Measurements from ENCODE around the gene ATG9A.
"Not testable (repeated sequence)": the region's sequence is repeated elsewhere in the genome, so short reads cannot be mapped to it uniquely, and the experiment has no call there.

Gene ATG9A

DNA sequence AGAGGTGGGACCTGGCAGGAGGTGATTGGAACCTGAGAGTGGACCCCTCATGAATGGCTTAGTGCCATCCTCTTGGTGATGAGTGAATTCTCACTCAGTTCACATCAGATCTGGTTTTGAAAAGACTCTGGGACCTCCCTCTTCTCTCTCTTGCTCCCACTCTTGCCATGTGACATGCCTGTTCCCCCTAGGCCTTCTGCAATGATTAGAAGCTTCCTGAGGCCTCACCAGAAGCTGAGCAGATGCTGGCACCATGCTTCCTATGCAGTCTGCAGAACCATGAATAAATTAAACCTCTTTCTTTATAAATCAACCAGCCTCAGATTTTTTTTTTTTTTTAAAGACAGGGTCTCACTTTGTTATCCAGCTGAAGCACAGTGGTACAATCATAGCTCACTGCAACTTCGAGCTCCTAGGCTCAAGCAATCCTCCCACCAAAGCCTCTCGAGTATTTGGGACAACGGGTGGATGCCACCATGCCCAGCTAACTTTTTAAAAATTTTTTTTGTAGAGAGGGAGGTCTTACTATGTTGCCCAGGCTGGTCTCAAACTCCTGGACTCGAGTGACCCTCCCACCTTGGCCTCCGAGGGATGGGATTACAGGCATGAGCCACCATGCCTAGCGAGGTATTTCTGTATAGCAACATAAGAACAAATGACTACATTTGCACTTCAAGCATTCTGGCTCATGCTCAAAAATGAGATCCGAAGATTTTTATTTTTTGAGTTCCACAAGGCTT is 24.8 kb downstream of the ATG9A start:
- no peak for DNase-seq

DNA sequence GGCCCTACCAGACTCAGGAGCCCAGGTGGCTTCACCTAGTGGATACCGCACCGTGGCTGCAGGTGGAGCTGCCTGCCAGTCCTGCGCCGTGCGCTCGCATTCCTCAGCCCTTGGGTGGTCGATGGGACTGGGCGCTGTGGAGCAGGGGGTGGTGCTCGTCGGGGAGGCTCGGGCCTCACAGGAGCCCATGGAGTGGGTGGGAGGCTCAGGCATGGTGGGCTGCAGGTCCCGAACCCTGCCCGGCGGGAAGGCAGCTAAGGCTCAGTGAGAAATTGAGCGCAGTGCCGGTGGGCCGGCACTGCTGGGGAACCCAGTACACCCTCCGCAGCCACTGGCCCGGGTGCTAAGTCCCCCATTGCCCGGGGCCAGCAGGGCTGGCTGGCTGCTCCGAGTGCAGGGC is 28.1 kb downstream of the ATG9A start:
- not testable (repeated sequence) for DNase-seq

DNA sequence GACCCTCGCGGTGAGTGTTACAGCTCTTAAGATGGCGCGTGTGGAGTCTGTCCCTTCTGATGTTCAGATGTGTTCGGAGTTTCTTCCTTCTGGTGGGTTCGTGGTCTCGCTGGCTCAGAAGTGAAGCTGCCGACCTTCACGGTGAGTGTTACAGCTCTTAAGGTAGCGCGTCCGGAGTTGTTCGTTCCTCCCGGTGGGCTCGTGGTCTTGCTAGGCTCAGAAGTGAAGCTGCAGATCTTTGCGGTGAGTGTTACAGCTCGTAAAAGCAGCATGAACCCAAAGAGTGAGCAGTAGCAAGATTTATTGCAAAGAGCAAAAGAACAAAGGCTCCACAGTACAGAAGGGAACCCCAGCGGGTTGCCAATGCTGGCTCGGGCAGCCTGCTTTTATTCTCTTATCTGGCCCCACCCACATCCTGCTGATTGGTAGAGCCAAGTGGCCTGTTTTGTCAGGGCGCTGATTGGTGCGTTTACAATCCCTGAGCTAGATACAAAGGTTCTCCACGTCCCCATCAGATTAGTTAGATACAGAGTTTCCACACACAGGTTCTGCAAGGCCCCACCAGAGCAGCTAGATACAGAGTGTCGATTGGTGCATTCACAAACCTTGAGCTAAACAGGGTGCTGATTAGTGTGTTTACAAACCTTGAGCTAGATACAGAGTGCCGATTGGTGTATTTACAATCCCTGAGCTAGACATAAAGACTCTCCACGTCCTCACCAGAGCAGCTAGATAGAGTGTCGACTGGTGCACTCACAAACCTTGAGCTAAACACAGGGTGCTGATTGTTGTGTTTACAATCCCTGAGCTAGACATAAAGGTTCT is 28.7 kb downstream of the ATG9A start:
- not testable (repeated sequence) for DNase-seq

DNA sequence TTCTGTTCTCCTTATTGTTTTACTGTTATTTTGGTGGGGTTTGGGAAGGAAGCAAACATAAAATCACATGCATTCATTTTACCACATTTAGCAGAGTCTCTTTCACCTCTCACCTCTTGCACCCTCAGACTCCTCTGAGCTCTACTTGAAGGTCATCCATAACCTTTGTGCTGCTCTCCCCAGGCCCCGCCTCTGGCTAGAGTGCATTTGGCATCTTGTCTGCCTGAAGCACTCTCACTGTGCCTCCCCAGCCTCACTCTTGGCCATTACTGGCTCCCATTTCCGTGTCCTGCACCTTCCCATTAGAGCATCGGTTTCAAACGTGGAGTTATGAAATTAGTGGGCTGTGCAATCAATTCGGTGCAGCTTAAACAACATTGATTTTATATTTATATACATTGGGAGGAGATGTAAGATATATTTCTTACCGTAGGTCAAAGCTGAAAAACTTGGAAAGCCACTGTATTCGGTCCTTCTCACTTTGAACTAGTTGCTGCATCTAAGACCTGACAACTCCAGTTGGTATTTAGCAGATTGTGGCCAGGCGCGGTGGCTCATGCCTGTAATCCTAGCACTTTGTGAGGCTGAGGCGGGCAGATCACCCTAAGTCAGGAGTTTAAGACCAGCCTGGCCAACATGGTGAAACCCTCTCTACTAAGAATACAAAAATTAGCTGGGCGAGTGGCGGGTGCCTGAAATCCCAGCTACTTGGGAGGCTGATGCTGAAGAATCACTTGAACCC is 29.8 kb downstream of the ATG9A start:
- DNase-seq, result no peak

DNA sequence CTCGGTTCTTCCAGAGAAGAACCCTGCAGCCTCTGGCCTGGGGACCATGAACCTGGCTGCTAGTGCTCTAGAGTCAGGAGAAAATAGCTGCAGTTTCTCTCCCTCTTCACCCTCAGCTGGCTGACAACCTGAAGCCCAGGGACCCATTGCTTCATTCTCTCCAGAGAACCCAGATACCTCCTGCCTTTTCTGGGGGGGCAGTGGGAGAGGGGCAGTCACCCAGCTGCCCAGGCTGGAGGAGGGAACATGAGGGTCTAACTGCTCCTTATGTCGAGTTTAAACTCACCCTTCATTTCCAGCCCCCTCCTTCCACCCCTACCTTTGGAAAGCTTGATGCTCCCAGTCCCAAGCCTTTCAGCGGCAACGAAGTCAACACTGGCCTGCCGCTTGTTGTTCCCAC is 30.5 kb downstream of the ATG9A start:
- DNase-seq, result no peak

DNA sequence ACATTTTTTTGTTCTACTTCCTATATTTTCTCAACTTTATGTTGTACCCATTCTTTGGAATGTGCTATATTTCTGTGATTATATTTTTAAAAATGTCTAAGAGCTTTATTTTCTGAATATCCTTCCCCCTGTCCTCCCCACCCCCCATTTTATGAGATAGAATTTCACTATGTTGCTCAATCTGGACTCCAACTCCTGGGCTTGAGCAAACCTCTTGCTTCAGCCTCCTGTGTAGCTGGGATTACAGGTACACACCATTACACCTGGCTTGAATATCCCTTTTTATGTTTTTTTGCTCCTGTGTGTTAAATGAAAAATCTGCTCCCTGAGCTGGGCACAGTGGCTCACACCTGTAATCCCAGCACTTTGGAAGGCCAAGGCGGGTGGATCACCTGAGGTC is 32.0 kb downstream of the ATG9A start:
- no peak for DNase-seq

DNA sequence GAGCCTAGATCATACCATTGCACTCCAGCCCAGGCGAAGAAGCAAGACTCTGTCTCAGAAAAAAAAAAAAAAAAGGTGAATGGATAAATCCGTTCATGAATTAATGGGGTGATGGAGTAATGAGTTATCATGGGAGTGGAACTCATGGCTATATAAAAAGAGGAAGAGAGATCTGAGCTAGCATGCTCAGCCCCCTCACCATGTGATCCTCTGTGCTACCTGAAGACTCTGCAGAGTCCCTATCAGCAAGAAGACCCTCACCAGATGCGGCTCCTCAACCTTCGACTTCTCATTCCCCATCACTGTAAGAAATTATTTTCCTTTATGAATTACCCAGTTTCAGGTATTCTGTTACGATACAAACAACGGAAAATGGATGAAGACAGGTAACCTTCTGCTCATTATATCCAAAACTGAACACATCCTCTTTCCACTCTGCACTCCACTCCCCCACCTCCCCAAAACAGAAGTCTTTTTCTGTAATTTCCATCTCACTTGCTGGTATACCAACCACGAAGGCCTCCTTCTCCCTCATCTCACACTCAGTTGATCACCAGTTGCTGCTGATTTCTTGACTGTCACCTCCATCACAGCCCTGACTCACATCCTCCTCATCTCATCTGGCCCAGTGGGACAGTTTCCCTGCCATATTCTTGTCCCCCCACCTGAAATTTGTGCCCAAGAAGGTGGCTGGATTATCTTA is 42.5 kb downstream of the ATG9A start:
- no peak for DNase-seq

DNA sequence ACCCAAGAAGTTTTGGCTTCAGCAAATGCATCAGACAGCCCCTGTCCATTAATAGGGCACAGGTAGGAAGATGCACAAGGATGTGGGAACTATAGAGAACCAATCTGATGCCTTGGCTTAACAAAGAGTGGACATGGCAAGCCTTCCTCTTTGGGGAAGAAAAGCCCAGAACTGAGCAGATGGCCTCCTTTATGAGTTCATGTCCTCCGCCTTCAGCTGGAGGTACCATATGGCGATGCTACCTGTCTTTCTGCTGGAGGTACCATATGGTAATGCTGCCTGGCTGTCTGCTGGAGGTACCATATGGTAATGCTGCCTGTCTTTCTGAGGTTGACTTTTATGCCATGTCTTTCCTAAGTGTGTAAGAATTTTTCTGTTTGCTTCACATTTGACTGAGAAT is 45.3 kb downstream of the ATG9A start:
- DNase-seq, result no peak

DNA sequence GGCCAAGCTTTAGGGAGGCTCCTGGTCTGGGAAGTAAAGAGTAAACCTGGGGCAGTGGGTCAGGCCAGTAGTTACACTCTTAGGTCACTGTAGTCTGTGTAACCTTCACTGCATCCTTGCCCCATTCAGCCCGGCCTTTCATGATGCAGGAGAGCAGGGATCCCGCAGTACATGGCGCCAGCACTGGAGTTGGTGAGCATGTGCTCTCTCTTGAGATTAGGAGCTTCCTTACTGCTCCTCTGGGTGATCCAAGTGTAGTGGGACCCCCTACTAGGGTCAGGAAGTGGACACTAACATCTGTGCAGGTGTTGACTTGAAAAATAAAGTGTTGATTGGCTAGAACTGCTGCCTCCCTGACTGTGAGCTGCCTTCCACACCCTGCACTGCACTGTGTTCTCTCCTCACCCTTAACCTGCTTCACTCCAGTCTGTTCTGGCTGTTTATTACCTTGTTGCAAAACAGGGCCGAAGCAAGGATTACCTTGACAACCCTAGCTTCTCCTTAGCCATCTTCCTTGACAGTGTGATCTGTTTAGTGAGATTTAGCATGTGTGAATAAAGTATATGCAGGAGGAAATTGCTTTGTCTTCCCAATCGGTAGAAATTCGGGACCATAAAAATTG is 46.2 kb downstream of the ATG9A start:
- DNase-seq, result no peak

DNA sequence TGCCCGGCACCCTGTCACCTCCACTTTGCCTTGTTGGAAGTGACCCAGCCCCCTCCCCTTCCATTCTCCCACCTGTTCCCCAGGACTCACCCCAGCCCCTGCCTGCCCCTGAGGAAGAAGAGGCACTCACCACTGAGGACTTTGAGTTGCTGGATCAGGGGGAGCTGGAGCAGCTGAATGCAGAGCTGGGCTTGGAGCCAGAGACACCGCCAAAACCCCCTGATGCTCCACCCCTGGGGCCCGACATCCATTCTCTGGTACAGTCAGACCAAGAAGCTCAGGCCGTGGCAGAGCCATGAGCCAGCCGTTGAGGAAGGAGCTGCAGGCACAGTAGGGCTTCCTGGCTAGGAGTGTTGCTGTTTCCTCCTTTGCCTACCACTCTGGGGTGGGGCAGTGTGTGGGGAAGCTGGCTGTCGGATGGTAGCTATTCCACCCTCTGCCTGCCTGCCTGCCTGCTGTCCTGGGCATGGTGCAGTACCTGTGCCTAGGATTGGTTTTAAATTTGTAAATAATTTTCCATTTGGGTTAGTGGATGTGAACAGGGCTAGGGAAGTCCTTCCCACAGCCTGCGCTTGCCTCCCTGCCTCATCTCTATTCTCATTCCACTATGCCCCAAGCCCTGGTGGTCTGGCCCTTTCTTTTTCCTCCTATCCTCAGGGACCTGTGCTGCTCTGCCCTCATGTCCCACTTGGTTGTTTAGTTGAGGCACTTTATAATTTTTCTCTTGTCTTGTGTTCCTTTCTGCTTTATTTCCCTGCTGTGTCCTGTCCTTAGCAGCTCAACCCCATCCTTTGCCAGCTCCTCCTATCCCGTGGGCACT is 46.9 kb downstream of the ATG9A start:
- DNase-seq, result no peak

DNA sequence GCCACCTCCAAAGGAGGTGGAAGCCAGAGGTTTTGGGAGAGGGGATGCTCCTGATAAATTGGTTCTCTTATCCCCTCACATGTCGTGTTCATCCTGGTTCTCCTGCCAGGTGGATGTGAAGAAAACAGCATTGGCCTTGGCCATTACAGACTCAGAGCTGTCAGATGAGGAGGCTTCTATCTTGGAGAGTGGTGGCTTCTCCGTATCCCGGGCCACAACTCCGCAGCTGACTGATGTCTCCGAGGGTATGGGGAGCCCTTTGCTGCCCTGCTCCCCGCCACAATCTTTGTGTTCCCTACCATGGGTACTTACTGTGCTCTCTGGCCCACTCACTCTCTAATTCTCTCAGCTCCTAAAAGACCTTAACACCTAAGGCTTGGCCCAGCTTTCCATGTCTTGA is 47.9 kb downstream of the ATG9A start:
- DNase-seq, result no peak

DNA sequence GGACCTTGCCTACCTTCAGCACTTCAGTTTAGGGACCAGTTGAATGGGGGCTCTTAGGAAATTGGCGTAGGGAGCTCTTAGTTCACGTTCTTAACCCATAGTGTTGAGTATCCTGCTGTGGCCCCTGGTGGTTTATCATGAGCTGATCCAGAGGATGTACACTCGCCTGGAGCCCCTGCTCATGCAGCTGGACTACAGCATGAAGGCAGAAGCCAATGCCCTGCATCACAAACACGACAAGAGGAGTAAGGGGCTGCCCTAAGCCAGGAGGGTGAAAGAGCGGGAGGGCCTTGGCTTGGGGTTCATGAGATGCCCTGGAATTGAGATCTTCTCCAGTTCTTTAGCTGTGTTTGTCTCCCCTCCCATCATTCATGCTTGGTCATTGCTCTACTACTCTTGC is 48.5 kb downstream of the ATG9A start:
- no peak for DNase-seq

DNA sequence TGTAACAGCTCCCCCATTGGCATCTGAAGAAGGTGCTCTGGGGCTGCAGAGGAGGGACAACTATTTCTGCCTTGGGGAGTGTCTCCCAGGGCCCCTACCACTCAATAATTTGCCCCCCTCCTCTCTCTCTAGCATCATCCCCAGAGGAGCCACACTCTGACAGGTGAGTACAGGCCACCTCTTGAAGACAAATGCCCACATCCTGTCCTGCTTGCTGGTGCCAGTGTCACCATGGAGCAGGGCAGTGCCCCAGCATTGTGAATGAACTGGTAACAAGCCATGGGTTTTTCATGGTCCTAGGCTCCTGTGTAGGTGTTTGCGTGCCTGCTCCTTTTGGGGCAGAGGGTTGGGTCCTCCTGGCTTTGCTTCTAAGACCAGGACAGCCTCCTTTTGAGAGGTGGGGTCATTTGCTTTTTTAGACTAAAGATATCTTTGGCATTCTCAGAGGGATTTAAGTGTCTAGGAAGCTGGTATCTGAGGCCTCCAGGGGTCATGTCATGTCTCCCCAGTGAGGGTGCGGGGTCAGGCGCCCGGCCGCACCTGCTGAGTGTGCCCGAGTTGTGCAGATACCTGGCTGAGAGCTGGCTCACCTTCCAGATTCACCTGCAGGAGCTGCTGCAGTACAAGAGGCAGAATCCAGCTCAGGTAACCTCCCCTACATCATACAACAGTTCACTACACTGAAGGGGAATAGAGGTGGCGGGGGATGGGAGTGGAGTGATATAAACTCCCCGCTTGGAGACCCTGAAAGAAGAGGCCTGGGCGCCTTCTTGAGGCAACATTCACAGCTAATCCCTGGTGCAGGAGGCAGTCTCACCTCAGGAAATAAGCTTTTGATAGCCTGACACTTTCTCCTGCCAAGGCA is 49.6 kb downstream of the ATG9A start:
- no peak for DNase-seq

DNA sequence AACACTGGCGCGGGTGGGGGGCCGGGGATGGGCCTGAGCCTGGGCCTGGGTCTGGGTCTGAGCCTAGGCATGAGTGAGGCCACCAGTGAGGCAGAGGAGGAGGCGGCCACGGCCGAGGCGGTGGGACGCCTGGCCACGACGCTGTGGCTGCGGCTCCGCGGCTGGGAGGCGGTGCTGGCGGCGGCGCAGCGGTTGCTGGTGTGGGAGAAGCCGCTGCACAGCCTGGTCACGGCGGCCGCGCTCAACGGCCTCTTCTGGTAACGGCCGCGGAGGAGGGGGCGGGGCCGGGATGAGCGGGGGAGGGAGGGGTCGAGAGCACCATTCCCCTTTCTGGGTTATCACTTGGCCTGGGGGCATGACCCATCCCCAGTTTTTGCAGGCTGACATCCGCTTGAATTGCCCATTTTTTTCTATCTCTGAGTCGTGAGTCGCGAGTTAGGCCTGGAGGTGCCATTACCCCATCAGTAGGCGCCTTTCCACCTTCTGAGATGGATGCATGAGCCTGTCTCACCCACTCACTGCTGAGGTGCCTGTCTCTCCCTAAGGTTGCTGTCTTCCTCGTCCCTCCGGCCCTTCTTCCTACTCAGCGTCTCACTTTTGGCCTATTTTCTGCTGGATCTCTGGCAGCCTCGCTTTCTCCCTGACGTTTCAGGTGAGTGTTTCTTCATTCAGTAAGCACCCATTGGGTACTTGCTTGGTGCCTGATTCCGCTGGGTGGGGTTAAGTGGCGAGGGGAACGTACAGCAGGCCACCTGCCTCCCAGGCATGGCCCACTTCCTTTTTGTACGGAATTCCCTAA is 50.9 kb downstream of the ATG9A start:
- peak; percentile 37 for DNase-seq

DNA sequence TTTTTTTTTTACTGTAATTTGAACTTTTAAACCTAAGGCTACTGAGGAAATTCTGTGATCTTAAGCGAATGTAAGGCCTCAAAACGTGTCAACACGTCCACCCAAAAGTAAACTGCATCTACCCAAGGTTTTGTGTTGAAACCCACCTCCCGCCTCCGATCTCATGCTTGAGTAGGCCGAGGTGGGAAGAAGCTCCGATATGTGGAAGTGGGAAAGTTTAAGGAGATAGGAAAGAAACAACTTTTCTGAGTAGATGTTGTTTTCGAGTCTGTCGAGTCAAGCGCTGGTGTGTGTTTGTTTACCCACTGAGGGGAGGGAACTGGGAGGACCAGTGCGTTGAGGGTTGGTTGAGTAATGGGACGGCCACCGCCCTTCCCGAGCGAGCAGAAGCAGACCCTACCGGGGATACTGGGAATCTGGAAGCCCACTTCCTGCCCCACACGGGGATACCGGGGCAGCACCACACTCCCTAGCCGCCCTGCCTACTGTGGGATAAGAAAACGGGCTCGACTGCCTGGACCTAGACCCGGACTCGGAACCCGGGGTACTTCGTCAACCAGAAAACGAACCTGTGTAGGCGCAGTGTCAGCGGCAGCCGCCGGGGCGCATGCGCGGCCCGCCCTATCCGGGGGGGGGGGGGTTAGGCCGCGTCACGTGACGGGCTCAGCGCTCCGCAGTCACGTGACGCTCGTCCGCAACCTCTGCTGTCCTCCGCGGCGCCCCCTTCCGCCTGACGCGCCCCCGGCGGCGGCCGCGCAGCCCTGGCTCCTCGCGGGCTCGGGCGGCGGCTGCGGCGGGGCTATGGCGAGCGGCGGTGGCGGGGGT is 51.7 kb downstream of the ATG9A start, which contains the start of gene RETREG2:
Gene RETREG2, plus strand, starts transcription at position 724 of the 825 bp plus-strand sequence. Its CDS starts 78 bp downstream, at position 802.
- DNase-seq, result peak; percentile 75

DNA sequence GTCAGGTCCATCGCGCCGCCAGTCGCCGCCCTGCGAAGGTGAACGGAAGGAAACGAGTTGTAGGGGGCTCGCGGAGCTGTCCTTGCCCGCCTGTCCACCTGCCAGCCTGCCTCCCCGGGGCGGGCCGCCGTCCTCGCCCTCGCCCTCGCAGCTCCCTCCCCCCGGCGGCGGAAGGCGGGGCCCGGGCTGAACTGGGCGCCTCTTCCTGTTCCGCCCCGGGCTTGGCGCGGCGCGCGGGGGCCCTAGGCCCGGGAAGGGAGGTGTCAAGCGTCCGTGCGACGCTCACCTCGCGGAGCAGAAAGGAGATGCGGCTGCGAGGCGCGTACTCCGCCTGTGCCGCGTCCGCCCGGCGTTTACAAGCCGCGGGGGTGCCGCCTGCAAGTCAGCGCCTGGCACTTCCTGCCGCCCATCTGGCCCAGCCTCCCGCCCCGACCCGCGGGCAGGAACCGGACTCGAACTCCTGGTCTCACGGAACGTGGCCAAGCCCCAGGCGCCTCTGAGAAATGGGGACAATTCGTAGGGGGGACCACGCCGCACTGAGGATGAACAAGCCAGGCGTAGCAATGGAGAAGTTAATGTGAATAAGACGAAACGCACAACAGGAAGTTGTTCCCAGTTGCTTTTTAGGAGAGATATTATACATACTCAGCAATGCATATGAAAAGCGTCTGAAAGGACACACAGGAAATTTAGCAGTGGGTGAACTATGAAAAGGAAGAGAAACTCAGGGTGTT is 52.5 kb downstream of the ATG9A start, which contains the start of gene CNPPD1:
Gene CNPPD1, minus strand, starts transcription at position 108 of the 734 bp plus-strand sequence. Its CDS starts 97 bp downstream, at position 11.
- DNase-seq, result peak; percentile 80

All from T-helper 9 cell (primary cell).